Measurements from ENCODE around the gene RPS19.
"Not testable (repeated sequence)": the region's sequence is repeated elsewhere in the genome, so short reads cannot be mapped to it uniquely, and the experiment has no call there.

Gene RPS19

DNA sequence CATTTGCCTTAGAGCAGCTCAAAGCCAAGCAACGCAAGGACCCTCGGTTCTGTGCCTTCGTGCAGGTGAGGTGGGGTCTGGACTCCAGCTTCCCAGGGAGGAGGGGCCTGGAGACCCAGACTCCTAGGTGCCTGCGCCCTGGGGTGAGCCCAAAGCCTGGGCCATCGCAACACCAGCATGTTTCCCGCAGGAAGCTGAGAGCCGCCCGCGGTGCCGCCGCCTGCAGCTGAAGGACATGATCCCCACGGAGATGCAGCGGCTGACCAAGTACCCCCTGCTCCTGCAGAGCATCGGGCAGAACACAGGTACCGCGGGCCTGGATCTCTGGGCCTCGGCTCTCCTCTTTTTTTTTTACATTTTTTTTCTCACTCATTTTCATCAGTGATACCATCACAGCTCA lies 42.5 kb downstream of the RPS19 start:
- DNase-seq, result no peak

DNA sequence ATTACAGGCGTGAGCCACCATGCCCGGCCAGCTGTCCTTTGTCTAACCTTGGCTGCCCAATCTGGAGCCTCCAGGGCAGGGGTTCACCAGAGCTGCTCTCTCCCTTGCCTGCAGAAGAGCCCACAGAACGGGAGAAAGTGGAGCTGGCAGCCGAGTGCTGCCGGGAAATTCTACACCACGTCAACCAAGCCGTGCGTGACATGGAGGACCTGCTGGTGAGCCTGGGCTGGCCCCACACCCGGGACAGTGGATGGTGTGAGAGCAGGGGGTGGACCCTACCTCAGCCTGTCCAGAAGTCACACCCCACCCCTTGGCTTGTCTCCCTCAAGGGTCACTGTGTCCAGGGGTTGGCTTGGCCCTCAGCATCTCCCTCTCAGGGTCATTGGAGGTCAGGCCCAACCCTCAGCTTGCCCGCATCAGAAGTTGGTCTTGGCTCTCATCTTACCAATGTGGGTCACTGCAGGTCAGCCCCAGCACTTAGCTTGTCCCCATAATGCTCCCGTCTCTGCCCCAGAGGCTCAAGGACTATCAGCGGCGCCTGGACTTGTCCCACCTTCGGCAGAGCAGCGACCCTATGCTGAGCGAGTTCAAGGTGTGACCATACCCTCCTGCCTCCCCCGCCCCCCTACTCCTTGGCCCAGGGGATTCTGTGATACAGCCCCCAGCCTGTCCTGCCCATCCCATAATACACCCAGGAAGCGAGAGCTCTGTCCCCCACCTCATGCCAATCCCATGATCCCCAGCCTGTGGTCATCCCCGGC lies 43.3 kb downstream of the RPS19 start:
- DNase-seq, result no peak

GRCh38 chr19:41904118-41904870 lies 44.2 kb downstream of the RPS19 start:
- DNase-seq, result no peak

DNA sequence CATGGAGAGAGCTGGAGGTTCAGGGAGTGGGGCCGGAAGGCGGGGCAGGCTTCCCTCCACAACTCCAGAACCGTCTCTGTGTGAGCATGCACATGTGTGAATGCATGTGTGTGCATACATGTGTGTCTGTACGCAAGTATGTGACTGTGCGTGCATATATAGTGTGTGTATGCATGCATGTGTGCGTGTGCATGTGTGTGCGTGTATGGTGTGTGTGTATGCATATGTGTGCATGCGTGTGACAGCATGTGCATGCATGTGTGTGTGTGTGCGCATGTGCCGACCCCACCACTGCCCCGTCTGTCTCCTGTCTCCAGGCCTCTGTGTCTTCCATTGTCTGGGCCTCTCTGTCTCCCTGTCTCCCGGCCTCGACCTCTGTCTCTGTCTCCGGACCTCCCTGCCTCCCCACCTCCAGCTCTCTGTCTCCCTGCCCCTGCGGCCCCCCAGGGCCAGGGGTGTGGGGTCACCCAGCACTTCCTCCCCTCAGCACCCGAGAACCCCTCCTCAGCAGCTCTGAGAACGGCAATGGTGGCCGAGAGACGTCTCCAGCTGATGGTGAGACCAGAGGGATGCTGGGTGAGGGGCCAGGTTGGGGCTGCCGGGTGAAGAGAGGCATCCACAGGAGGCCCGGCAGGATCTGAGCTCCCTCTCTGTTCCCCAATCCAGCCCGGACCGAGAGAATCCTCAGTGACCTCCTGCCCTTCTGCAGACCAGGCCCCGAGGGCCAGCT lies 45.4 kb downstream of the RPS19 start:
- DNase-seq, result no peak

DNA sequence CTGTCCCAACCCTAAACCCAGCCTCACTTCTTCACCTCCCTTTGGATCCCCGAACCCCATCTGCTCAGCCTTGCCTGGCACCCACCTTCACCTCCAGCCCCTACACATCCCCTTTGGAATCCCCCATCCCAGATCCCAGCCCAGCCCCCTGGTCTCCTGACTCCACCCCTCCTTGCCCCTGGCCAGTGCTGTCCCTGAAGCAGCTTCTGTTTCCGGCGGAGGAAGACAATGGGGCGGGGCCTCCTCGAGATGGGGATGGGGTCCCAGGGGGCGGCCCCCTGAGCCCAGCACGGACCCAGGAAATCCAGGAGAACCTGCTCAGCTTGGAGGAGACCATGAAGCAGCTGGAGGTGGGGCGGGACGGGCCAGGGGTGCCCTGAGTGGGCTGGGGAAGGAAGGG lies 46.2 kb downstream of the RPS19 start:
- no peak for DNase-seq

DNA sequence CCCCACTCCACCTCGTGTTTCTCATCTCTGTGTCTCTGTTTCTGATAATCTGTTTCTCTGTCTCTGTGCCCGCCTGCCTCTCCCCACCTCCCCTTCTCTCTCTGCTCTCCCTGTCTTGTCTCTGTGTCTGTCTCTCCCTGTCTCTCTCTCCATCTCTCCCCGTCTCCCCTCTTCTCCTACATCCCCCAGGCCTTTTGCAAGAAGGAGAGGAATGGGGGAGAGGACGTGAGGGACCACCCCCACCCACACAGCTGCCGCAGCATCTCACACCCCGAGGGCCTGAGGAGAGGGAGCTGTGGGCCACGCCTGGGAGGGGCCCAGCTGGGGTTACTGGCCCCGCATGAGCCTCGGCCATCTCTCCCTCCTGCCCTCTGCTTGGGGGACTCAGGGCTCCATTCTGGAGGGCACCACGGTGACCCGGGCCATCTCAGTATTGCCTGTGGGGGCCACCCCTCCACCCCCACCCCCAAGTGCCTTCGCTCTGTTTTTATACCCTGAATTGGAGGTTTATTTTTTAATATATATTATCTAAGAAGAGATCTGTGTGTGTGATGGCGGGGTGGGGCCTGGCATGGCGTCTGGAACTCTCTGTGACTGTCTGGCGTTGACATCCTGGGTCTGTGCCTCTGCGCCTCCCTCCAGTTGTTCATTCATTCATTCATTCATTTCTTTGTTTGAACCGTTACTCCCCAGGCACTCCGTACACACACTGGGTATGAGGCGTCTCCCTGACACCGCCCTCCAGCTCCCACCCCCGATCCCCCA lies 47.0 kb downstream of the RPS19 start:
- no peak for DNase-seq

DNA sequence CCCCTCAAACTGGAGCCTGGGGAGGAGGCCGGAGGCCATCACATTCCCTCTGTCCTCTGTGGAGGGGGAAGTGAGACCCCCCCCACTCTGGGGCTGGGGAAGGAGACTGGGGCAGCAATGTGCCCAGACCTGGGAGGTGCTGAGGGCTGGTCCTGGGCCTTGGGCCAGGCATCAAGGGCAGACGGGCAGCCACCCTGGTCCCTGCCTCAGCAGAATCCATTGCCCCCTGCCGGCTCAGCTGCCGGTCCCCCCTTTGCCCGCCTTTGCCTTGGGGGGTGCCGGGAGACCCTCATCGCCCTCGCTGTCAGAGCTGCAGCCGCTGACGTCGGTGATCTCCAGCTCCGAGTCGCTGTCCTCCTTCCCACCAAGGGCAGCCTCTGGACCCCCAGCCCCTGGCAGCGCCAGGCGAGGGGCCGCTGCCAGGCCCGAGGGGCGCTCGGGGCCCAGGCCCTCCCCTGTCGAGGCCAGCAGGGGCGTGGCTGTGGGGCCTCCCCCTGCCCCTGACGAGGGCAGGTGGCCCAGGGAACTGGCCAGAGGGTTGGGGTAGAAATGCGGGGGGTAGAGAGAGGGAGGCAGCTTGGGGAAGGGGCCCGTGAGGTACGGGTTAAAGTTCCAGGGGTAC lies 48.0 kb downstream of the RPS19 start:
- DNase-seq, result no peak

DNA sequence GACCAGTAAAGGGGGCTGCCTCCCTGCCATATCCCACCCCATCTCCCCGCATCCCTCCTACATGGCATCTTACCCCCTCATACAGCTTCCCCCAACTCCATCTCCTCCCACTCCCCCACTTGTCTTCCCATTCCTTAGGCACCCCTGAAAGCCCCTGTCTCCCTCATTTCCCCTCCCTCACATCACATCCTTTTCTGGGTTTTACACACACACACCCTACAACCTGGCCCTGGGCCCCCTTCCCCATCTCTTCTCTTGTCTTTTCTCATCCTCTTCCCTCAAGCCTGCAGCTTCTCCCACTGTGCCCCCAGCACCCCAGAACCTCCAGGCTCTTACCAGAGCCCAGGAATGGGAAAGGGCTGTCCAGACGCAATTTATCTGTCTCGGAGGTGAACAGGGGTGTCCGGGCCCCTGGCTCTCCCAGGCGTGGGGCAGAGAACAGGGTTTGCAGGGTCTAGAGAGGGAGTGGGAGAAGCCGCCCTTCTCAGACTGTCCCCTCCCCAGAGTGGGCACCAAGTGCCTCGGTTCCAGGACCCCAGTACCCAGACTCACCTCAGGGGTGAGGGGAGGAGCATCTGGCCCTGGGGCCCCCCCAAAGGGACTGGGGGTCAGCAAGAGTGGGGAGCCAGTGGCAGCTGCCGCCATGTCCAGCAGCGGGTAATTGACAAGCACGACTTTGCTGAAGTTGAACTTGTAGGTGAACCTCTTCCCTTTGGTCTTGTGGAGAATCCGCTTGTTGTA lies 48.8 kb downstream of the RPS19 start:
- DNase-seq, result no peak

- no peak for DNase-seq
Measured at GRCh38 chr19:41909706-41910105, 49.7 kb downstream of the RPS19 start.

- DNase-seq, result no peak
Measured at GRCh38 chr19:41910240-41910991, 50.4 kb downstream of the RPS19 start.

DNA sequence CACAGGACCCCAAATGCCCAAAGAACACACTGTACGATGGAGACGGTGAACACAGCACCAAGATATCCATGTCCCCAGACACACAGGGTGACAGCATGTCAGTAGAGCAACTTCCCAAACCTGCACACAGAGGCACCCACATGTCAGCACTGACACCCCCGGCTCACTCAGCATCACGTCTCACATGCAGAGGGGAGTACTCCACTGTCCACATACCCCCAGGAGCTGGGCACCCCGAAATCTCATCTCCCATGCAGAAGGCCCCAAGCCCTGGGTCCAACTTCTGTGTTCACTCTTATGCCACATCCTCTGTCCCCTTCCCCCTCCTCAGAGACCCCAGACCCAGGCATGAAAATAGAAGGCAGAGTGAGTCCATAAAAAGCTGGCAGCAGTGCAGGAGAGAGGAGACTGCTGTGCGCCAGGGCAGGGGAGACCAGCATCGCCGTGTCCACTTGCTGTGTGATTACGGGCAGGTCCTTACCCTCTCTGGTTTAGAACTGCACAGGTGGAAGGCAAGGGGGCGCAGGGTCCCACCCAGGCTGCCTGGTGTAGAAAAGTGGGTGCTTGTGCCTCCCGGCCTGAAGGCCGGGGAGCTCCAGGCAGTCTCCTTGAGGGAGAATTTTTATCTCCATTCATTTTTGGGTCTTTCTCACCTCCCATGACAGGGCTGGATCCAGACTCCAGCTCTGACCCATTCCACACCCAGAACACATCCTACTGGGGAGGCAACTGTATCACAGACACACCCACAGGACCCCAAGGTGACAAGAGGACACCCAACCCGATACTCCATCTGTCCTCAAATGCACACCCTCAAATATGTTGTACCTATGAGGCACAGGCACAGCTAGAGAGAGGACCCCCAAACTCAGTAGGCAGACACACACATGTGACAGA lies 51.2 kb downstream of the RPS19 start:
- DNase-seq, result no peak

DNA sequence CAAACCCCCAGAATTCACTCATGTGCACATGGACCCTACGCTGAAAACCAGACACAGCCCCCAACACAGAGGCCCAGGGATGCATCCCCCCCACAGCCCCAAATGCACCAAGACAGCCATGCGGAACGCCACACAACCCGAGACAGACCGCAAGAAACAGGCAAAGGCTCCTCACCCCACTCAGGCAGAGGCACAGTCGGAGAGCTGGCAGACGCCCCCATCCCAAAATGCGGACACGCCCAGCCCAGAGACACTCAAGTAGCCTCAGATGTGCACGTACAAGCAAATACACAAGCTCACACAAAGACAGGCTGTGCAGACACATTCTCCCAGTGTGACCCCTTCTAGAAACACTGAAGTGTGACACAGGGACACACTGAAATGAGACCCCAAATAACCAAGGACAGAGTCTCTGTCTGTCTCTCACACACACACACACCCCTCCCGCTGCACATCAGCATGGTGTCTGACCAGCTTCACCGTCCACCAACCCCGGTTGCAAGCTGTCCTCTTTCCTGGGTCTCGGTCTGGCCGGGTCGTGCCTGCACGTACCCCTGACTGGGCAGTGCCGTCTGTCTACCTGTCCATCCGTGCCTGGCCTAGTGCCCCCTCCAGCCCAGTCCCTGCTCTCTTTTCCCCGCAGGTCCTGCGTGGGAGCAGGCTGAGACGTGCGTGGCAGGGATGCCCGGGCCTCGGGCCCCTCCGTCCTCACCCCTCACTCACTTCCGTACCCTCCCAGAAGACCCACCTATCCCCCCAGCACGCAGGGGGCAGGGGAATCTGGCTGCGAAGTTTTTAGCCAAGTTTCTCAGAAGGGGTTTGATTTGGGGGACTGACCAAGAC lies 52.1 kb downstream of the RPS19 start:
- DNase-seq, result no peak

DNA sequence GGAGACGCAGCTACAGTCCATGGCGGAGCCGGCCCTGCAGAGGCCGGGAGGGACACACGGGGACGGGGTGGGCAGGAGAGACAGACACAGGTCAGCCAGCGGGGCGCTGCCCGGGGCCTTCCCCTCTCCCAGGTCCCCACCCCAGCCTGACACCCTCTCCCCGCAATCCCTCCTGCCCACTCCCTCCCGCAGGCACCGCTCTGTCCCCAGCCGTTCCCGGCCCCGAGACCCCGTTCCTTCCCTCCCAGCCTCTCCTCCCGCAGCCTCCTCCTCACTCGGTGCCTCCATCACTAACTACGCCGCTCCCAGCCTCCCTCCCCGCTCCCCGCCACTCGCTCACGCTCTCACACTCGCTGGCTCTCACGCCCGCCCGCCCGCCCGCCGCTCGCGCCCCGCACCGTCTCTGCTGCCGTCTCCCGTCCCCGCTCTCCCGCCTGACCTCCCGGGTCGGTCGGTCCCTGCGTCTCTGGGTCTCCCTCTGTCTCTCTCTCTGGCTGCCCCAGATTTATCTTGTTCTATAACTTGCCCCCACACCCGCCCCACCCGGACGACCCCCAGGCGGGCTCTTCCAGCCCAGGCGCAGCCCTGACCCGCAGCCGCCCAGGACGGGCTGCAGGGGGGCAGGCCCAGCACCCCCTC lies 53.0 kb downstream of the RPS19 start:
- DNase-seq, result no peak

DNA sequence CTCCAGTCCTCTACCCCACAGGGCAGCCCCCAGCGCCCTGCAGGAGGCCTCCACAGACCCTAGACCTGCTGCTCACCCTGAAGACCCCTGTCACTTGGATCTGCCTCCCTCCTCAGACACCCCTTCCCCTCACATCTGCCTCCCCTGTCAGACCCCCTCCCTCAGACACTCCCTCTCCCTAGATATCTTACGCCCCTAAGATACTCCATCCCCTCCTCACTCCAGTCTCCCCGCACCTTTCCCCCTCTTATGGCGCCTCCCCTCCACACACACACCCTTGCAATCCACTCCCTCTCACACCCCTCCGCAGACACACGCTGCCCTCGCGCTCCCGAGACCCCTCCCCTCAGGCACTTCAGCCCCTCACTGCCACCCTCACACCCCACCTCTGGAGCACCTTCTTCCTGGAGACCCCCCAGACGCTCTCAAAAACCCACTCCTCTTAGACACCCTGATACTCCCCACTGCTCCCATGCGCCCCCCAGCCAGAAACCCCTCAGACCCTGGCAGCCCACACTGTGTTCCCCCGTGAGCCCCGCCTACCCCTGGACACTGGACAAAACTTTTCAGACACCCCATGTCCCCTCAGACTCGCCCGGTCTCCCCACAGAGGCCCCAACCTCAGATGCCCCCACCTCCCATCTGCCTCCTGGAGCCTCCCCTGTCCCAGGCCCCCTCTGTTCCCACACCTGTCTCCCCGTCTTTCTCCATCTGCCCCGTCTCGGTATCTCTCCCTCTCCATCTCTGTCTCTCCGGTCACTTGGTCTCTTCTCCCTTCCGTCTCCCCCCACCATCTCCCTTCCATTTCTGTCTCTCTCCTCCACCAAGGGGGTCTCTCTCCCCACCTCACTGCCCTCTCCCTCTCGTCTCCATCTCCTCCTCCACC lies 53.7 kb downstream of the RPS19 start:
- DNase-seq, result no peak

GRCh38 chr19:41914424-41914834 lies 54.4 kb downstream of the RPS19 start:
- not testable (repeated sequence) for DNase-seq

DNA sequence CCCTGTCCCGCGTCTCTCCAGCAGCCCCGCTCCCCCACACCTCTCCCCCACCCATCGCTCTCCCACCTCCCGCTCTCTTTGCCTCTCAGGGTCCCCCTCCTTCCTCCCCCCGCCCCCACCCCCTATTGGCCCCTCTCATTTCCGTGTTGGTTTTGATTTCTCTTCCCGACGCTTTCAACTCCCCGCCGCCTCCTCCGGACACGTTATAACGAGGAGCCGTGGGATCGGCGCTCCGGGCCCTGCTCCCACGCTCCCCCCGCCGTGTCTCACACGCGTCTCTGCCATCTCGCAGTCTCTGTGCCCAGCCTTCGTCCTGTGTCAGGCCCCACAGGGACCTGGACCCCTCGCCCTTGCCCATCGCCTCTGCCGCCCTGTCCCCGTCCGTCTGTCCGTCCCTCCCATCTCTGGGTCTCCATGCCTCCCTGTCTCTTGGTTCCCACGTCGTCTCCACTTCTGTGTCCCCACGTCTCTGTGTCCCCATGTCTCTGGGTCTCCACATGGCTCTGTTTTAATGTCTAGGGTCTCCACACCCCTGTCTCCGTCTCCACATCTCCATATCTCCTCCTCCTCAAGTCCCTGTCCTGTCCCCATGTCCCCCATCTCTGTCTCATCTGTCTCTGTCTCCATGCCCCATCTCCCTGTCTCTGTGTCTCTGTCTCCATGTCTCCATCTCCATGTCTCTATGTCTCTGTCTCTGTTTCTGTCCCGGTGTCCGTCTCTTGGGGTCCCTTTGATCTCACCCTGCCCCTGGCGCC lies 55.1 kb downstream of the RPS19 start:
- DNase-seq, result no peak

All from NCI-H446 treated with DMSO at 0.1 percent for 48 hours (cell line).